Hematopoietic multipotent progenitor cell (in vitro differentiated cells): ENCODE results near the gene NUBP1. TPM values are rescaled to one million over a fixed set of nuclear protein-coding genes. Genes with fewer than 3 reads are reported as not detected.
"Not testable (repeated sequence)": the region's sequence is repeated elsewhere in the genome, so short reads cannot be mapped to it uniquely, and the experiment has no call there.

Experiments used
- DNase-seq, 3 donors: peaks; one replicate each; pipeline ENCODE4 v3.0.0-alpha.2; 2011 to 2015; ENCODE audit warnings: low read depth in 2 of 3, low spot score in 2 of 3
- total RNA-seq: library from RNA; depleted of rRNA; stranded (reverse); fragments of >200 nt; gene quantifications from one replicate; pipeline ENCODE4 v1.2.3, GENCODE V29; 2012

NUBP1 gene
- total RNA-seq, 1 donor, result 26.7 TPM

GRCh38 chr16:10750793-10751192 is 7.2 kb downstream of the NUBP1 start:
- DNase-seq, result no peak

- DNase-seq, result no peak
Observed at GRCh38 chr16:10751291-10751697, 7.7 kb downstream of the NUBP1 start.

- DNase-seq, result peak in 1 of 3 donors; percentile 22
Observed at GRCh38 chr16:10752843-10753523, 9.3 kb downstream of the NUBP1 start.

GRCh38 chr16:10753670-10754069 is 10.0 kb downstream of the NUBP1 start:
- no peak for DNase-seq

GRCh38 chr16:10754941-10755340 is 11.3 kb downstream of the NUBP1 start:
- DNase-seq, result no peak

GRCh38 chr16:10756574-10756973 is 12.9 kb downstream of the NUBP1 start:
- DNase-seq, result peak in 1 of 3 donors; percentile 16

GRCh38 chr16:10760858-10761257 is 17.2 kb downstream of the NUBP1 start:
- DNase-seq, result no peak

GRCh38 chr16:10761373-10761772 is 17.7 kb downstream of the NUBP1 start:
- DNase-seq, result no peak

GRCh38 chr16:10762336-10763016 is 18.8 kb downstream of the NUBP1 start:
- no peak for DNase-seq

- peak in 1 of 3 donors; percentile 62 for DNase-seq
Observed at GRCh38 chr16:10763456-10763855, 19.8 kb downstream of the NUBP1 start.

- DNase-seq, result no peak
Observed at GRCh38 chr16:10765772-10766171, 22.1 kb downstream of the NUBP1 start.

- no peak for DNase-seq
Observed at GRCh38 chr16:10767127-10767526, 23.5 kb downstream of the NUBP1 start.

GRCh38 chr16:10769381-10769780 is 25.7 kb downstream of the NUBP1 start:
- DNase-seq, result no peak

GRCh38 chr16:10770907-10771306 is 27.3 kb downstream of the NUBP1 start:
- peak in 1 of 3 donors; percentile 61 for DNase-seq

GRCh38 chr16:10776280-10776679 is 32.6 kb downstream of the NUBP1 start:
- no peak for DNase-seq

GRCh38 chr16:10776923-10777322 is 33.3 kb downstream of the NUBP1 start:
- DNase-seq, result not testable (repeated sequence)

GRCh38 chr16:10777356-10777755 is 33.7 kb downstream of the NUBP1 start:
- DNase-seq, result no peak

- not testable (repeated sequence) for DNase-seq
Observed at GRCh38 chr16:10779908-10780307, 36.3 kb downstream of the NUBP1 start.

- no peak for DNase-seq
Observed at GRCh38 chr16:10780628-10781027, 37.0 kb downstream of the NUBP1 start.

GRCh38 chr16:10782628-10783027 is 39.0 kb downstream of the NUBP1 start:
- no peak for DNase-seq

- no peak for DNase-seq
Observed at GRCh38 chr16:10787304-10787703, 43.7 kb downstream of the NUBP1 start.

- not testable (repeated sequence) for DNase-seq
Observed at GRCh38 chr16:10788630-10789029, 45.0 kb downstream of the NUBP1 start.
